OCI-LY1 (cell line): Measurements from ENCODE around the gene SEMA3G.

Experiments
- CTCF ChIP-seq: fragments of 200-600 bp; sonication (generic), shearing (Covaris generic); IDR thresholded peaks from 2 replicates; pipeline ENCODE4 v1.5.1; 2017; ENCODE audit warnings: mild to moderate bottlenecking, antibody characterized with exemption, low read length, moderate library complexity, mixed read lengths
- EZH2 ChIP-seq: fragments of 200-600 bp; sonication (generic), shearing (Covaris generic); IDR thresholded peaks from 2 replicates; pipeline ENCODE4 v1.8.0; 2017; ENCODE audit warnings: borderline replicate concordance, mixed run types, mild to moderate bottlenecking, antibody characterized with exemption, low read length, moderate library complexity, mixed read lengths

DNA sequence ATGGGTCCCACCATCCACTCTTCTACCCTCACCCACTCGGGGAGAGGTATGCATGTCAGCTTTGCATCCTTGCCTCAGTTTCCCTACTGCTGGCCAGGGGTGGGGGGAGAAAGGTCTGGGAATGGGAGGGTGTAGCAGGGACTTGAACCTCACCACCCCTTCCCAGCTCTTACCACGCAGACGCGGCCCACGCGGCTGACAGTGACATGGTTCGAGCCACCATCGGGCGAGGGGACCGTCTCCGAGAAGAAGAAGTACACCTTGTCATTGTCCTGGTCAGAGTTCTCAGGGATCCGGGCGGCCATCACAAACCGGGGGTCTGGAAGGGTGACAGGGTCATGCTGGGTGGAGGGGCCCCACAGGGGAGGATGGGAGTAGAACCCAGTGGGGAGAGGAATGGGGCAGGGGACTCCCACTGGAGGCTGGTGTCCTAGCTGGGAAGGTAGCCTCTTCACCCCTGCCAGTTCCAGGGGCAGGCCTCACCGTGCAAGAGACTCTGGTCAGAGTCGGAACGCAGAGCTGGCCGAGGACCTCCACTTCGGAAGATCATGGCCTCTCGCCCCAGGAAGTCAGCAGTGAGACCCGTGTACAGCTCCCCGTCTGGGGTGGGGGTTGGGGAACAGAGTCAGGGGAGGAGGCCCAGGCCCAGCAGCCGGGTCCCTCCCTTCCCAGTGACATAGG lies 3.7 kb downstream of the SEMA3G start:
- TF ChIP-seq CTCF (no peak), EZH2 (no peak)
